GM21515 (cell line): ENCODE results near the gene PFKFB1.
"Not testable (repeated sequence)": the region's sequence is repeated elsewhere in the genome, so short reads cannot be mapped to it uniquely, and the experiment has no call there.

Experiments
- ATAC-seq: cut with Tn5 transposase; IDR thresholded peaks from one replicate; pipeline ENCODE4 v1.9.1; 2021; ENCODE audit not compliant: unreplicated experiment

Gene PFKFB1

GRCh38 chrX:54994668-54995351, 822 bp upstream of the PFKFB1 start:
- ATAC-seq, result no peak

- no peak for ATAC-seq
Observed at GRCh38 chrX:54992911-54993622, 921 bp downstream of the PFKFB1 start.

- no peak for ATAC-seq
Observed at GRCh38 chrX:54991706-54992105, 2.3 kb downstream of the PFKFB1 start.

DNA sequence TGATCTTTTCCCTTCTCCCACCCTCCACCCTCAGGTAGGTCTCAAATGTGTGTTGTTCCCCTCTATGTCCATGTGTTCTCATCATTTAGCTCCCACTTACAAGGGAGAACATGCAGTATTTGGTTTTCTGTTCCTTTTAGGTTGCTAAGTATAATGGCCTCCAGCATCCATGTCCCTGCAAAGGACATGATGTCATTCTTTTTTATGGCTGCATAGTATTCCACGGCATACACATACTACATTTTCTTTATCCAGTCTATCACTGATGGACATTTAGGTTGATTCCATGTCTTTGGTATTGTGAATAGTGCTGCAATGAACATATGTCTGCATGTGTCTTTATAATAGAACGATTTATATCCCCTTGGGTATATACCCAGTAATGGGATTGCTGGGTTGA, 10.7 kb downstream of the PFKFB1 start:
- ATAC-seq, result not testable (repeated sequence)

DNA sequence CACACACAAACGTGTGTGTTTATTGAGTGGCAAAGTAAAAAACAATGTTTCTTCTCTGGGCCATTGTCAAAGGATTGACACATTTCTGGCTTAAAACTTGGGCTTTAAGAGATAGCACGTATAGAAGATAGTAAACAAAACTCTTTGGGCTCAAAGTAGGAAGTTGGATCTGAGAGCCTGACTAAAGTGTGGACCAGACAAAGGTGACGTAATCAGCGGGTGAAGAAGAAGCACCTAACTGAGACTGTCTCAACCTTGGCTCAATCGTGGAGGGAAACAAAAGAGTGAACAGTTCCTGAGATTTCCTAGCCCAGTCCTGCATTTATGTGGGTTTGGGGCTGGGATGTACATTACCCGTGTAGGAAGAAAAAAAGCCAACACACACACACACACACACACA, 13.7 kb downstream of the PFKFB1 start:
- ATAC-seq, result no peak

DNA sequence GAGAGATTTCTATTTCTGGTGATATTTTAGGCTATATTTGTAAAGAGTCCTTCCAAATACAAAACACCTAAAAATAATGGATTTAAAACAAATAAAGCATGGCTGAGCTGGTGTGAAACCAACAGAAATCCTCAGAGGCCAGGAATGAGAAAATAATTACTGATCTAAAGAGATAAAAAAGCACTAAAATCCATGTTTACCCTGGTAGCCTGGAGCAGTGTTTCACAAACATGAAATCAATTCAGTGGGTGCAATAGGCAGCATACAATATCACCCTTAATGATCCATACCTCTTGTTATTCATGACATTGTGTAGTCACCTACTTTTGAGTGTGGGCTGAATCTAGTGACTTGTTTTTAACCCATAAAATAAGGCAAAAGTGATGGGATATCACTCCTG, 14.6 kb downstream of the PFKFB1 start:
- no peak for ATAC-seq

- no peak for ATAC-seq
Observed at GRCh38 chrX:54978448-54978847, 15.5 kb downstream of the PFKFB1 start.

GRCh38 chrX:54977387-54977786, 16.6 kb downstream of the PFKFB1 start:
- ATAC-seq, result no peak

DNA sequence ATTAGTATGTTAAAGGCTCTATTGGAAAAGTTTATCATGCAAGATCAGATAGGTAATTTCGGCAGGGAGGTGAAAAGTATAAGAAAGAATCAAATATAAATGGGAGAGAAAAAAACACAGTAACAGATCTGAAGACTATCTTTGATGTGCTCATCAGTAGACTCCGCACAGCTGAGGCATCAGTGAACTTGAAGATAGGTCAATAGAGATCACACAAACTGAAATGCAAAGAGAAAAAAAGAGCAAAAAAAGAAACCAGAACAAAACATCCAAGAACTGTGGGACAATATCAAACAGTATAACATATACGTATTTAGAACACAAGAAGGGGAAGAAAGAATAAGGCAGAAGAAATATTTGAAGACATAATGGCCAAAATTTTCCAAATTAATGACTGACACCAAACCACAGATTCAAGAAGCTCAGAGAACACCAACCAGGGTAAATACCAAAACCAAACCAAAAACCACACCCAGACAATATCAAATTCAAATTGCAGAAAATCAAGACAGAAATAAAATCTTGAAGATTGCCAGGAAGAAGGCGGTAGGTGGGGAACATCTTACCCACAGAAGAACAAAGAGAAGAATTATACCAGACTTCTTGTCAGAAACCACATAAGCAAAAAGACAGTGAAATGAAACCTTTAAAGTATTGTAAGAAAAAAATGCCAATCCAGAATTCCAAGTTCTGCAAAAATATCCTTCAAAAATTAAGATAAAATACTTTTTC, 29.1 kb downstream of the PFKFB1 start:
- no peak for ATAC-seq

DNA sequence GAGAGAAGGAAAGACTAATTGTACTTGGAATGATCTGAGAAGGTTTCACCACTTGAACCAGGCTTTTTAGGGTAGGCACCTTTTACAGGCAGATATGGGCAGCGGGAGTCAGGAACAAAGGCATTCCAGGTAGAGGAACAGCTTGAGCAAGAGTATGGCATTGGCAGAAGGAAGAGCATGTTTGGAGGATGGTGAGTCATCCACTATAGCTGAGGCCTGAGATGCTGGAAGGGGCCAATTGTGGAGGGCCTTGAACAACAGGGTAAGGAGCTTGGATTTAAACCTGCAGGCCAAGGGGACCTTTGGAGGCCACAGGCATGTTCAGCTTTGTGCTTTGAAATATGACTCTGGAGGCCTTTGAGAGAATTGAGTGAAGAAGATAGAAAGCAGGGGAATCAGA, 32.2 kb downstream of the PFKFB1 start:
- no peak for ATAC-seq

DNA sequence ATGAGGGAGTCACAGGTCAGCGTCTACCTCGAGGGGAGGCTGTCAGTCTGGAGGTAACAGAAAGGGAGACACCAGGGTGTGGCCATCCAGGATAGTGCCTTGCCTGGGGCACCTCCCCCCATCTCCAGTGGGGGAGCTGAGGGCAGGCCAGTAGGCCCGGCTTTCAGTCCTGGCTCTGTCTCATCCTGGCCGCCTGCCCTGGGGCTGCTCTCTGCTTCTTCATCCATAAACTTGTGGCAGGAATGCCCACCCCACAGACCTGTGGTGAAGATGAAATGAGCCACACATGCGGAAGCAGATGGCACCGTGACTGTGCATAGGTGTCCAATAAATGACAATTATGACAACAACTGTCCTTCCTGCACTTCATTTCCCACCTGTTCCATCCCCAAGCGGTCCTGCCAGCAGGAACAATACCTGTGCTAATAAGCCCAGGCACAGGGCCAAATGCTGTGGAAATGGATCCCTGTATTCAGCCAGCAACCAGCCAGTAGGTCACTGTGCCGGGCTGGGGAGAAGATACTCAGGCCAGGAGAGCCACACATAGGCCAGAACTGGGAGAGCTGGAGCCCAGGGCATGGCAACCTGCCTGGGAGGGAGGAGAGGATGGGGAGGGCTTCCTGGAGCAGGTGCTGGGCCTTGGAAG, 43.1 kb downstream of the PFKFB1 start:
- no peak for ATAC-seq

- no peak for ATAC-seq
Observed at GRCh38 chrX:54945224-54945623, 48.8 kb downstream of the PFKFB1 start.

- no peak for ATAC-seq
Observed at GRCh38 chrX:54944816-54945215, 49.2 kb downstream of the PFKFB1 start.

- no peak for ATAC-seq
Observed at GRCh38 chrX:54937416-54937815, 56.6 kb downstream of the PFKFB1 start.

DNA sequence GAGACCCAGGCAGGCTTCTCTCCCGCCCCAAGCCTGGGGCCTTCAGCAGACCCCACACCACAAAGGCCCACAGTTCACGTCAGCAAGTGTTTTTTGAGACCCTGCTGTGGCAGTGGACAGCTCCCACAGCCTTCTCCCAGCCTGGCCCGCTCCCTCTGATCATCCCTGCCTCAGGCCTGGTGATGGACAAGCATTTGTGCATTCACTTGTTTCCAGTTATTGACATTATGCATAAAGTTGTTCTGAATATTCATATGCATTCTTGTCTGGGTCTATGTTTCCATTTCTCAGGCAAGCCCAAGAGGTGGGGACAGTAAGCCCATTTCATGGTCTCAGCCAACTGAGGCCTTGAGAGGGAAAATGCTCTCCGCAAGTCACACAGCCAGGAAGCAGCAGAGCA, 58.7 kb downstream of the PFKFB1 start:
- ATAC-seq, result no peak

GRCh38 chrX:54934890-54935289, 59.1 kb downstream of the PFKFB1 start:
- ATAC-seq, result no peak

DNA sequence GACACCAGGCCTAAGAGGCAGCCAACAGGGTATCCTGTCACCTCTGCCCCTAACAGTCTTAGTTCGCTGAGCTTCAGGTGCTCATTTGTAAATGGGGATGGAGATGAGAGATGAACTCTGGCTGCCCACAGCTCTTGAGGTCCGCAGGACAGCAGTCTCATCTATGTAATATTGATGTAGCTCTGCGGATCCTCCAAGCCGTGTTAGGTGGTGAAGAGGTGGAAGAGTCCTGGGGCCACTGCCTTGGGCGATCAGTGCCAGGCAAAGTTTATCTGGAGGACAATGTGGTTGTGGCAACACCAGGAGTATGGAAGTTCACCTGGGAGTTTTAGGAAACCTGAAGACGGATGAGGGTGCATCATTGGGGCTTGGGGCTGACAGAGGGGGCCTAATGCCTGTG, 59.9 kb downstream of the PFKFB1 start:
- ATAC-seq, result no peak

GRCh38 chrX:54933150-54933826, 60.7 kb downstream of the PFKFB1 start:
- no peak for ATAC-seq

DNA sequence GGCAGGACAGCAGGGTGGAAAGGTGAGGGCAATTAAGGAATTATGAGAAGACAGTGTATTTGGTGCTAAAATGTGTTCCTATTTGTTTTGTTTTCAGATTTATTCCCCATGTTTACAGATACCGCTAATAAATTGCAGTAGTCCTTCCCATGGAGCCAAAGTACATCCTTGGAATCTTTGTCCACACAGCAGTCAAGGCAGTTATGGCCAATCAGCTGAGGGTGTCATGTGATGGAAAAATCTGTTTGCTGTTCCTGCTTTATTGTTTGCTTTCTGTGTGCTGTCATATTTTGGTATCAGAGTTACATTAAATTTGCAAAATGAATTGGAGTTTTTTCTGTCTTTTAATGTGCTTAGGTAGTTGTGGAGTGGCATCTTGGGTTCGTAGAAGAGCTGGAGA, 62.9 kb downstream of the PFKFB1 start:
- ATAC-seq, result no peak

DNA sequence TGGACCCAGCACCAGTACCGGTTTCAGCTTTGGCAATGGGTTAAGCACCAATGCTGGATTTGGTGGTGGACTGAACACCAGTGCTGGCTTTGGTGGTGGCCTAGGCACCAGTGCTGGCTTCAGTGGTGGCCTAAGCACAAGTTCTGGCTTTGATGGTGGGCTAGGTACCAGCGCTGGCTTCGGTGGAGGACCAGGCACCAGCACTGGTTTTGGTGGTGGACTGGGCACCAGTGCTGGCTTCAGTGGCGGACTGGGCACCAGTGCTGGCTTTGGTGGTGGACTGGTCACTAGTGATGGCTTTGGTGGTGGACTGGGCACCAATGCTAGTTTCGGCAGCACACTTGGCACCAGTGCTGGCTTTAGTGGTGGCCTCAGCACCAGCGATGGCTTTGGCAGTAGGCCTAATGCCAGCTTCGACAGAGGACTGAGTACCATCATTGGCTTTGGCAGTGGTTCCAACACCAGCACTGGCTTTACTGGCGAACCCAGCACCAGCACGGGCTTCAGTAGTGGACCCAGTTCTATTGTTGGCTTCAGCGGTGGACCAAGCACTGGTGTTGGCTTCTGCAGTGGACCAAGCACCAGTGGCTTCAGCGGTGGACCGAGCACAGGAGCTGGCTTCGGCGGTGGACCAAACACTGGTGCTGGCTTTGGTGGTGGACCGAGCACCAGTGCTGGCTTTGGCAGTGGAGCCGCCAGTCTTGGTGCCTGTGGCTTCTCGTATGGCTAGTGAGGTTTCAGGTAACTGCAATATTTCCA, 63.5 kb downstream of the PFKFB1 start:
- no peak for ATAC-seq
